GM19240 (cell line): Measurements from ENCODE around the gene DCN.

ENCODE experiments used
- DNase-seq: peaks from one replicate; pipeline ENCODE4 v3.0.0; 2011; ENCODE audit warnings: low spot score; ENCODE audit not compliant: insufficient read length

Gene DCN

DNA sequence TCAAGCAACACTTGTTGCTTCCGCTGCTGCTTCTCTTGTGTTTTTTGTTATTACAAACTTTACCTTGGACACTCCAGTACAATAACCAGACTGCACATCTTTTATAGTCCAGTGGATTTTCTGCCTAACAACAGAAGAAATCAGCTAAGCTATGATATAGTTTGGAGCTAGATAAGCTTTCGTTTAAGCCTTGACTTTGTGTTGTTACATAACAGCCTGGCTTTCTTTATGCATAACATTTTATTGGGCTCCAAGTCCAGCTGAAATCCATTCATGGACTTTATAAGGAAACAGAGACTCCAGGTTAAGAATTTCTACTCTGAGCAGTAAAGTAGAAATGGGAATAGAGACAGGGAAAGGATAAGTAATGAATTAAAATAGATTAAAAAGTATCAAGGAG, 3.5 kb upstream of the DCN start:
- no peak for DNase-seq

DNA sequence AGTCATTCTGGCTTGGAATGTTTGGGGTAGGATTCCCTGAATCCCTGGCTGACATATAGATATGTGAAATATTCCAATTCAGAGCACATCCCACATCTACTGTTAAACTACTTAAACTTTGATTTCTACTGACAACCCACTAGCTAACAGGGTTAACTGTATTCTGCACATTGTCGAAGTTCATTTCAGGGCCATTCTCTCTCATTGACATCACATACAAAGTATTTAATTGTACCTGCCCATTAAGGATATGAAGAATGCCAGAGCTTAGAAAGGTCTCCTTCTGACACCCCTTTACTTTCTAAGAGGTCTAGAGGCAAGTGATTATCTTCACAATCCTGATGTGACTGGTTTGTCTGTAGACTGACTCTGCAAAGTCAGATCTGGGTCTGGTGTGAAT, 2.8 kb upstream of the DCN start:
- DNase-seq, result no peak

DNA sequence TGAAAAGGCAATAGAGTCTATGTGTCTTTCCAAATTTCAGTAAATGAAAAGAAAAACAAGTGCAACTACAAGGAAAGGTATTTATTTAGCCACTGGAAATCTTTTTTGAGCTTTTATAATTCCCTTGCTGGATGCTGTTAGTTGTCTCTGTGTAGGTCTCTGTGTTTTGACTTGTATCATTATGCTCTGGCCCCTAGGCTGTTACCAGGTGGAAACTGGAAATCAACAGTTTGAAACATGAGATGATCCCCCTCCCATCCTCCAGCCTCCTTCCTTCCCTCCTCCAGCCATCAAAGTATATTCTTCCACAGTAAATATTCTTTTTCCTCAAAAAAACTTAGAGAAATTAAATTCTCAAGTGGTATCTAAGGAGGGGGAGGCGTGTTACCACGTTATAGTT, 934 bp upstream of the DCN start:
- no peak for DNase-seq

DNA sequence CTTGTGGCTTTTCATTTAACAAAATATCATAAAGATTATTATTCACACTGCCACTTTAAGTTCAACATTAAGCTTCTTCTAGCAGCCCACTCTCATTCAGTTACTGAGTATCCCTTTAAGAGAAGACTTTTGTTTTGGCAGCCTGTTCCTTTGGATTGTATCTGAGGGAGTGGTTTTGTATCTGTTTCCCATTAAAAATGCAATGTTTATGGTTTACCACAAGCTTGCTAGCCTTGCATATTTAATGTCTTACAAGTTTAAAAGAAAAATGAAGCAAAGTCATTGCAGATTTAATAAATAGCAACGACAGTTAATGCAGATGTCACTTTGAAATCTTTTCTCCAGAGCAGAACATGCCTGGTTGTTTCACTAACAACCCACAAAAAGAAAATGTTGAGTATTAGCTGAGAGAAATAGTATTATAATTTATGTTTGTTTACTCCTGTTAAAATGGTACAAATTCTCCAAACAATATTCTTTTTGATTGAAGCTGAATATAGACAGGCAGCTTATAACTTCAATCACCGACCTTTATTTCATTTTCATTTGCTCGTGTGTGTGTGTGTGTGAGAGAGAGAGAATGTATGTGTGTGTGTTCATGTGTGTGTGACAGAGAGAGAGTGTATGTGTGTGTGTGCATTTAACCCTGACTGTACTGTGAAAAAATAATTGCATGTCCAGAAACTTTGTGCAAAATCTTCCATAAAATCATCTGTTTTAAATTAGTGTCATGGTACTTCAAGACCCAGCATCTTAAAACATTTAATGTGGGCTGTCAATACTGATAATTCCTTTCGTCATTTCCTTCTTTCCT, 1.8 kb downstream of the DCN start:
- no peak for DNase-seq

DNA sequence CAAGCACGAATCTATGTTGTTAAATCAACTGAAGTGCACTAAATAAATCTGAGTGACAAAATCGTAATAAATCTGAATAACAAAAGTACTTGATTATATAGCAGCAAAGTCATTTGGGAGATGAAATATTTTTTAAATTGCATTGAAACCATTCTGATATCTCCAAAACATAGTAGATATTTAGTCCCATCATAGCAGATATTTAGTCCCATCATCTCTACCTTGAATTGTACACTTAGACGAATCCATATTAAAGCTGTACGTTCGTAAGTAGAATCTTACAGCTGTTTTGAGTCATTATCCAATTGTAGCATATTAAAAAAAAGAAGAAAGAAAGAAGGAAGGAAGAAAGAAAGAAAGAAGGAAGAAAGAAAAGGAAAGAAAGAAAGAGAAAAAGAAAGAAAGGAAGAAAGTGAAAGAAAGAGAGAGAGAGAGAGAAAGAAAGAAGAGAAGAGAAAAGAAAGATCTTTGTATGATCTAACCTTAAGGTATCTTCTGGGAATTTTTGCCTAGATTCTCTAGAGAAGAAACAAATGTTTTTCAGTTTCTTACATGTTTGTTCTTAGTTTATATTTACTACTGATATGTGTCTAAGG, 2.6 kb downstream of the DCN start:
- no peak for DNase-seq

DNA sequence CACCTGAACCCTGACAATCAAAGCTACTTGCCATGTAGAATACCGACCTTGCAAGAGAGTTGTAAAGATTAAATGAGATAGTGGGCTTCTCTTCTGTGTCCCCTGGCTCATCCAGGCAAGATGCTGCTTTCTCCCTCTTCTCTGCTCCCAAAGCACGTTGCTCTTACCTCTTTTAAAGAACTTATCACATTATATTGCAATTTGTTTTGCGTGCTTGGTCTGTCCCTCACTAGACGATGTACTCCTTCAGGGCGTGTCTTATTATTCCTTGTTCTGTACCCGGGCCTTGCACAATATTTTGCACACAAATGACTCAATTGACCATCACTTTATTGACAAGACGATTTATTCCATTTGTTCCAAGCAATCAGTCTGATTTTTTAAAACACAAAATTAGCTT, 3.3 kb downstream of the DCN start:
- DNase-seq, result no peak

DNA sequence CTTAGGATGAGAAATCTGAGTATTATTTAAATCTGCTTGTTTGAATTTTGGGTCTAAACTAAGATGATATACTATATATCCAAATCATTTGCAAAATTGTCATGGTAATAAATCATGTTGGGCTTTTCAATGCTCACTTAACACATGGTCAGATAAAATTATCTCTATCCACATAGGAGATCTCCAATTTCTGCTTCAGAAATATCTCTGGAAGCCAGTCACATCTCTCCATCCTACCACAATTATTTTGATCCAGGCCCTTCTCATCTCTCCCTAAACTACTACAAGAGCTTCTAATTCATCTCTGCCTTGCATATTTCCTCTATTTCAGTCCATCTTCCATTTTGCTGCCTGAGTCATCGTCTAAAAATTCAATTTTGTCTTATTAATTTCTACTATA, 3.8 kb downstream of the DCN start:
- DNase-seq, result no peak

DNA sequence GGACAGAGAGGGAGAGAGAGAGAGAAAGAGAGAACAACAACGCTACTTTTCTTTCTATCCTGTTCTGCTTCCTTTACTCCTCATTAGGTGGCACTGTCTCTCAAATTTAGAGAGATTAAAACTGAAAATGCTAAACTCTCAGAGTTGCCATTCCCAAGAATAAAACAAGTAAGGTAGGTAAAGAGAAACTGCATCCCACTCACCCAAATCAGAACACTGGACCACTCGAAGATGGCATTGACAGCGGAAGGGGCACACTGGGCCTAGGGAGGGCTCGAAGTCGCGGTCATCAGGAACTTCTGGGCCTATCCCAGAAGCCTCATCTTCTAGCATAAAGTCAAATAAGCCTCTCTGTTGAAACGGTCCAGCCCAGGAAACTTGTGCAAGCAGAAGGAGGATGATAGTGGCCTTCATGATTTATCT, 4.5 kb downstream of the DCN start:
- no peak for DNase-seq

DNA sequence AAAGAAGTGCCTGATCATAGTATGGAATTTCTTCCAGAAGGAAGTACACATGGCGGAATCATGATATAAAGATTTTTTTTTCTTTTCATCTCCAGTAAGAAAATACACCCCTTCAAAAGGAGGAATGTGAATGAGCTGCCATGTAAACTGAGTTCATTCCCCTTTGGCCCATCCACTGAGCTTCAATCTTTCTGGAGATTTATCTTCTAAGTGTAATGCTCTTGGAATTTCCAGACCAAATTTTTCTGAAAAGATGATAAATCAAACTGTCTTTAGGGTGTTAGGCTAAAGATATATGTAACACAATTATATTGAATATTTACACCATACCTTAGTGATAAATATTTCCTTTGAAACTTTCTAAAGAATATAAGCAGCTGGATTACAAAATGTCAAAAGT, 5.2 kb downstream of the DCN start:
- no peak for DNase-seq

DNA sequence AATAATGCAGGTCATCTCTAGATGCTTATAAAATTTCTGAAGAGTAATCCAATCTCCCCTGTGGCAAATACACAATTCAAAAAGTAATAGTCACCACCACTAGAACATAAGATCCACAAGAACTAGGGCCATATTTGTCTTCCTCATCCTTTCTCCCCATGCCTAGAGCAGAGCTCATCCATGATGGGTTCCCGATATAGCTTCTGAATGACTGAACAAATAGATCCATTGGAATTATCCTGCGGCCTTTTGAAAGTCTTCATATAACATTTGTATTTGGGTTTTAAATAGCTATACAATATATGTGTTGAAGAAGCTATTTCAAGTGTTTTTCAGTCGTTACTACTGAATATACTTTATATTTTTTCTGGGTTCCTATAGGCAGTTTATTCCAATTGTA, 5.7 kb downstream of the DCN start:
- no peak for DNase-seq

DNA sequence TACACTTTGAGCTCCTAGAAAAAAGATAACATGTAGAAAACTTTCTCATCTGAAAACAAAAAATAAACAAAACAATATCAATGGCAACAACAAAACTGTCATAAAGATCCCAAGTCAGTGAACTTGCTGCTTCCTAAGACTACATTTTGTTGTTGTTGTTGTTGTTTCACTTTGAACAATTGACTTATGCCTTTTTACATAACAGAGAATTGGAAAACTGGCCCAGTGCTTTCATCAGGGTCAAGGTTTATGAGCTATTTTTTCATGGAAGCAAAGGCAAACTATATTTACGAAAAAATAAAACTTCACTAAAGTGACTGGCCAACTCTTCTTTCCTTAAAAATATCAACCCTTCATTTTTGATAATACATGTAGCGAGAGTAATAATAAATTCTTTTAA, 6.3 kb downstream of the DCN start:
- DNase-seq, result no peak

DNA sequence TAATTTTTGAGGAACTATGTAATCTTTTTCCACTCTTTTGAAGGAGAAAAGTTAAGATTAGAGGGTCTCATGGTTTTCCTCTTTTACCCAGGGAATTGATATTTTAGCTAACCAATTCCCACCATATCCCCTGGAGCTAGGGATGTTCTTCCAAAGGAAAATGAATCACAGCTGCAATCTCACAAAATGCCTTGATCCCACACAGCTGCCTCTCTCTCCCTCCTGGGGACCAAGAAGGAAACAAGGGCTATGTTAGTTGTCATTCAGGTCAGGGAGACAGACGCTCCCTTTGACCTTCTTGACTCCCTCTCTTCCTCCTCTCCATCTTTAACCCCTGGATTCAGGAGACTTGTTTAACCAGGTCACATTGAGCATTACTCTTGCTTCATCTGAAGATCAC, 9.5 kb downstream of the DCN start:
- no peak for DNase-seq

DNA sequence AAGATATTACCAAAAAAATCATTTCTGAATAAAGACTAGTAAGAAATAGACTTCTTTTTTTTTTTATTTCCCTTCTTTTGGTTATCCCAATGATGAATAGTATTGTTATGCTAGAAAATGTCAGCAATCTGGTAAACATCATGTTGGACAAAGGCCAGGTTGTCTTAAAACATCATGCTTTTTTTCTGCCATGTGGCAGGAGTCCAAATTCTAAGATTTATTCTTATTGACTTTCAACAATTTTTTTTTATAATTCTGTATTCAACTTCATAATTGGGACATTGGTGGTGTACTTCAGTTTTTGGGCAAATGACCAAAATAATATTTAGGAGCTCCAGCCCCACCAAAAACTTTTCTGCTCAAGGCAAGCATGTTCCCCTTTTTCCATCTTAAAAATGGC, 10.5 kb downstream of the DCN start:
- no peak for DNase-seq

DNA sequence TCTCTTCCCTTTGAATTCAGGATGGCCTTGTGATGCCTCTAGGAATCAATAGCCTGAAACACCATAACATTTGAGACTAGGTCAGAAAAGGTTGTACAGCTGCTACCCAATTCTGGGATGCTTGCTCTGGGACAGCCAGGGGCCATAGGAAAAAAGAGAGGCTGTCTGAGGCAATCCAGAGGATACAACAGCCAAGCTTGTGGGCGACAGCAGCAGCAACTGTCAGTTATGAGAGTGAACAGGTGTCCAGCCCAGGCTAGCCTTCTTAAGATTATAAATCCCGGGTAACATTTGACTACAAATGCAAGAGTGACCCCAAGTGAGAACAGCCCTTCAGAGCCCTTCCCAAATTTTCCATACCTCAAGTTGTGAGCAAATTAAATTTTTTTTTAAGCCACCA, 11.1 kb downstream of the DCN start:
- no peak for DNase-seq

DNA sequence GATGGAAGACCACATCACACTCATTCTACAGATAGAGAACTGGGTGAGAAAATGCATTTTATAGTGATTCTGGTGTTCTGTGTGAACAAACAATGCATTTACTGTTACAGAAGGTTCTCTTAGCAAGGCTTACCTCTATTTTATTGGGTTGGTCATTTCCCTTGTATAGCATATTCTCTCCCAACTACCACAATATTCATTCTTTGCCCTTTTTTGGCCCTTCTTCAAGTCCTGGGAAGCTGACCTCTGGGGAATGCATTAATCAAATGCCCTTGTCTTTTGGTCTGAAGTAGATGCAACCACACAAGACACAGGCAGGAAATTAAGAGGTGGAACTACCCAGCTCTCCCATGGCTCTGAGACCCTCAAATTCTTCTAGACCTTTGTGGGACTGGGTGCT, 19.5 kb downstream of the DCN start:
- no peak for DNase-seq

DNA sequence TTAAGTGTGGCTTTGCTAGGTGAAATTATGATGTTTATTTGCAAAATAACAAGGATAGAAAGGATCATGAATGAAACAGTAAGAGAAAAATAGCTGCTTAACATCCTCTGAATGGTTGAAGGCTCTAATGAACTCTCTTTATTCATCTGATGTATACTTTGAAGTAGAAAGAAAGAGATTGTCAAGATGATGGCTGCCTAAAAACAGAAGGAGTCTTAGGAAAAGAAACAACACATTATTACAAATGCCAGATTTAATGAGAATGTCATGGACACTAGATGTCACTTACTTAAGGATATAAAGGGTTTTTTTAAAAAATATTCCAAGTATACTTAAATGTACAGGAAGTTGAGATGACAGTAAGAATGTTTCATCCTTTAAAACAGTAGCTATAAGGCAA, 21.6 kb downstream of the DCN start:
- no peak for DNase-seq

DNA sequence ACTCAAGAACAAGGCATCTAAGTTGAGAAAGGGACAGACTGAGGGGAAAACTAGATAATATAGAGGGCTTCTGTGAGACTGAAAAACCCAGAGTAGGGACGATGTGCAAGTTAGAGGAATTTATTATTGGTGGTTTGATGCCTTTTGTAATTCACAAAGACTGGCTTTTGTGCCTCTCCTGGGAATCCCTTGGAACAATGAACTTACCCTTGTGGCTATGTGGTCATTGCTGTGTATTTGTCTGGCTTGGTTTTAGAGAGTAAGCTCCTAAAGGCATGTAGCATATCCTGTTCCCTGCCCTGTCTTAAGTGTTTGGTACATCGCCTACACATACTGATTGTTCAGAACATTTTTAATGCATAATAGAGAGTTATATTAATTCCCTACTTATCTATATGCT, 26.6 kb downstream of the DCN start:
- no peak for DNase-seq

DNA sequence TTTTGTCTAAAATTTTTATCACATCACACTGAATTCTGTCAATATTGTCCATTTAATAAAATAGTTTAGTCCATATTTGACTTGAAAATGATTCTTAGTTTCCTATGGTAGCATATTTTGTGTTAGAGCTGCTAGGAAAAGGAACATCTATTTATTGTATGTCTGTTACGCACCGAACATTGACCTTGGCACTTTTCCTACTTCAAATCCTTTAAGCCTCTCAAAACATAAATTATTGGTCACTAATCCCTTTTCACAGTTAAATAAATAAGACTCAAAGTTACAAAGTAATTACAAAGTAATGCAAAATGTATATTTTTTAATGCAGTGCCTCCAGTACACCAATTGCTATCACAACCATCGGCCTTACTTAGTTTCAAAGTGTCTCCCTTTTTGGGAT, 28.5 kb downstream of the DCN start:
- DNase-seq, result no peak

DNA sequence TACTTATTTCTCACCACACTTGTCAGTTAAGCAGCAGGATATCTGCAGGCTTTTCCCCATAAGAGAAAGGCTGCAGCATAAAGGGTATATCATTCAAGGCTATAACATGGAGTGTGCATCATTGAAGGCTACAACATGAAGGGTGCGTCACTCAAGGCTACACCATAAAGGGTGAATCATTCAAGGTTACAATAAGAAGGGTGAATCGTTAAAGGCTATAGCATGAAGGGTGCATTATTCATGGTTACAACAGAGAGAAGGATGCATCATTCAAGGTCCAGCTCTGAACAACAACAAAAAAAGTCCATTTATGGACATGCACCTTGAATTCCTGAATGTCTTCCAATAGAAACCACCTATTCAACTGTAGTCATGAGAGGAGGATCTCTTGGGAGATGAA, 38.6 kb downstream of the DCN start:
- no peak for DNase-seq

DNA sequence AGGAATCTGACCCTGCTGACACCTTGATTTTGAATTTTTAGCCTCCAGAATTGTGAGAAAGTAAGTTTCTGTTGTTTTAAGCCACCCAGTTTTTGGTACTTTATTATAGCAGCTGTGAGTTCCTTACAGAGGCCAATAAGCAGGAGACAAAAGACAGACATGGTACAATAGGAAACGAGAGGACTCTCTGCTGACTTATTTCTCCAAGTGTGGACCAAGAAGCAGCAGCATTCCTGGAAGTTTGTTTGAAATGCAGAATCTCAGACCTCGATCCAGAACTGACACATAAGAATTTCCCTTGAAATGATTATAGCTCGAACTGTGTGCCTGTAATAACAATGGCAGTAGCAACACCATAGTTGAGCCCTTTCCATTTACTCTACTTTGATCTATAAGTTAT, 39.4 kb downstream of the DCN start:
- DNase-seq, result no peak

DNA sequence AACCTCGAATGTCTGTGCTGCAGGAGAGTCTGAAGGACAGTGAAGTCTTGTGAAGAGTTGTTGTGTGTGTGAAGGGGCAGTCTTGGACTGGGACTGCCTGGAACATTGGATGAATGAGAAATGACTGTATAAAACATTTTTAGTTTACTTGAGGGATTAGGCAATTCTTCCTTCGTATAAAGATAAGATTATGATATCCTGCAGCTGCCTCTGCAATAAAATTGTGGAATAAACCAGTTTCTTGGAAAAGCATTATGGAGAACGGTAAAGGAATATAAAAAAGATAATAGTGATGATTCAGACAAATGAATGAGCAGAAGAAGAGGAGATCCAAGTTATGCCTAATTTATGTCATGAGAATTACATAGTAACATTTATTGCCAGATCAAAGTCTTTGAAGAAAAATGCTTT, 40.4 kb downstream of the DCN start:
- DNase-seq, result no peak

DNA sequence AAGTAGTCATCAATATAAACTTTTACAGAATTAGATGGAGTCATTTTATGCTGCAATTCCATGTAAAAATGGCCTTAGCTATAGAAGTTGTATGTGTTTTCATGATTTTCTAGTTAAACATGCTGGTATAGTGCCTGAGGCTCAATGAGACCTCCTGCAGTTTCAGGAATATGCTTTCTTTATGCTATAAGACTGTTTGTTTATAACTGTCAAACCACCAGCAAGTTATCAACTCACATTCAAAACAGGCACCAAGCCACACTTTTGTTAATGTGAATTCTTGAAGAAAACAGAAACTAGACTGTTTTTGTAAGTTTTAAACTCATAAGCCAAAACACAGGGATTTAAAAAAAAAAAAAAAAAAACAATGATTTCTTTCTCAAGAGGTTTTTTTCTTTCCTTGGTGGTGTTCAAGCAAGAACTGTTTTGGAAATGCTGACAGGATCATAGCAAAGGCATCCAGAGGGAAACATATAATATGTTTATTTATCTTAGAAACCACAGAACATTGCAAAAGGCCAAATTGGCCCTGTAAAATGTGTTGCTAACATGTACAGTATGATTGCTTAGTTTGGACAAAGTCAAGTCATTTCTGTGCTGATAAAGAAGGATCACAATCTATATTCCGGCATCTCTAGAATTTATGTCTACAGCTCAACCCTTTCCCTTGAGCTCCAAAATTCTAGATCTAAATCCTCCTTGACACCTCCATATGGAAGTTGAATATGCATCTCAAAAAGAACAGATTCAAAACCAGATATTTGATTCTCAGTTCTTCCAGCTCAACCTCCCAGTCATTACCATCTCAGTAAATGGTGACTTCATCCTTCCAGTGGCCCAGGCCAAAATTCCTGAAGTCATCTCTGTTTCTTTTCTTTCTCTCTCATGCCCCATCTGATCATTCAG, 42.3 kb downstream of the DCN start:
- DNase-seq, result no peak
